Testis (tissue), 3 donors: ENCODE data around the gene HSPH1. TPM values are rescaled to one million over a fixed set of nuclear protein-coding genes. Genes with fewer than 3 reads are reported as not detected.
A peak's percentile ranks its signal among the peaks of the same experiment; 100 is the strongest.

Experiments
- DNase-seq: peaks from one replicate; pipeline ENCODE4 v3.0.0-alpha.2; 2019
- H3K27ac ChIP-seq, 2 donors: fragments of 200-600 bp; sonication (generic); one replicate each; pipeline ENCODE4 v1.5.1; 2019
- H3K27me3 ChIP-seq: fragments of 200-600 bp; sonication (generic); one replicate; pipeline ENCODE4 v1.5.1; 2019
- H3K36me3 ChIP-seq: fragments of 200-600 bp; sonication (generic); one replicate; pipeline ENCODE4 v1.5.1; 2017; ENCODE audit warnings: low read depth; ENCODE audit errors: missing control alignments
- H3K4me1 ChIP-seq: fragments of 200-600 bp; sonication (generic); one replicate; pipeline ENCODE4 v1.5.1; 2019
- H3K4me3 ChIP-seq, 2 donors: fragments of 200-600 bp; sonication (generic); one replicate each; pipeline ENCODE4 v1.5.1; 2017 to 2019
- H3K9me3 ChIP-seq: fragments of 200-600 bp; sonication (generic); one replicate; pipeline ENCODE4 v1.5.1; 2017
- CTCF ChIP-seq, 3 experiments: fragments of 450-650 bp in 2 of 3; fragments of 200-600 bp in 1 of 3; sonication (generic) in 1 of 3; IDR thresholded peaks; one replicate each; pipeline ENCODE4 v1.5.1; 2016 to 2019; ENCODE audit warnings: antibody characterized with exemption in 3 of 3, mild to moderate bottlenecking in 2 of 3, moderate library complexity in 1 of 3
- POLR2A ChIP-seq: fragments of 450-650 bp; IDR thresholded peaks from one replicate; pipeline ENCODE4 v1.6.1; 2017; ENCODE audit warnings: antibody characterized with exemption, mild to moderate bottlenecking, moderate library complexity
- WGBS, 2 donors: methylation state at CpG; one replicate each; pipeline ENCODE4 v1.1.5; 2018; 5-methylcytosine and 5-hydroxymethylcytosine counted together
- intact Hi-C: fragments of 100-400 bp; cut with DNase I; formaldehyde crosslinking; loops from one replicate; pipeline ENCODE4 v1.15.1; 2023; ENCODE audit warnings: low total_unique reads
- polyA plus RNA-seq: library from polyadenylated mRNA; stranded (reverse); fragments of 350-450 nt; fragmentation: Illumina TruSeq; extraction: RNeasy Lipid Tissue Mini Kit (QIAGEN cat#74804); gene quantifications from one replicate; pipeline ENCODE4 v1.2.3, GENCODE V29; 2014; ENCODE audit warnings: low read depth, low replicate concordance; ENCODE audit not compliant: insufficient read depth
- total RNA-seq, 2 donors: library from RNA; depleted of rRNA; stranded (reverse); fragments of >200 nt; gene quantifications; one replicate each; pipeline ENCODE4 v1.2.3, GENCODE V29; 2016

The HSPH1 gene
- total and polyA plus RNA-seq, 3 donors from 2014 or later, result 103 to 116 (median 105) TPM

- H3K9me3 ChIP-seq, result no peaks in the 10 kb centered on the region
- no peaks in the 10 kb centered on the region for H3K36me3 ChIP-seq
- no peak for DNase-seq
- no peak overlapping the region for H3K4me3 ChIP-seq
- intact Hi-C loops, result no loop called here
- H3K4me1 ChIP-seq, result no peaks in the 10 kb centered on the region
- H3K27me3 ChIP-seq, result no peaks in the 10 kb centered on the region
- no peak for TF ChIP-seq CTCF (IDR thresholded peaks at IDR 0.05)
- TF ChIP-seq POLR2A, result no peak
- H3K27ac ChIP-seq, result no peak overlapping the region
- 86 to 89% methylated on average over 9 of the region's 9 CpGs for WGBS, 2 donors
Measured at GRCh38 chr13:31093145-31093885, 68.4 kb downstream of the HSPH1 start.

- Histone ChIP-seq H3K36me3 (no peaks in the 10 kb centered on the region), H3K27ac (no peak overlapping the region), H3K4me3 (no peak overlapping the region), H3K4me1 (no peaks in the 10 kb centered on the region), H3K27me3 (no peaks in the 10 kb centered on the region), H3K9me3 (no peaks in the 10 kb centered on the region)
- intact Hi-C loops, result no loop called here
- WGBS, 2 donors, result 91 to 98% methylated on average over 5 of the region's 5 CpGs
- no peak for DNase-seq
- TF ChIP-seq POLR2A (no peak), CTCF (IDR thresholded peaks at IDR 0.05) (no peak)
Measured at GRCh38 chr13:31092646-31093045, 69.1 kb downstream of the HSPH1 start.

GRCh38 chr13:31090961-31091624 lies 70.6 kb downstream of the HSPH1 start:
- no peaks in the 10 kb centered on the region for H3K27me3 ChIP-seq
- H3K9me3 ChIP-seq, result no peaks in the 10 kb centered on the region
- TF ChIP-seq CTCF (IDR thresholded peaks at IDR 0.05) (no peak), POLR2A (no peak)
- H3K27ac ChIP-seq, result no peak overlapping the region
- no peaks in the 10 kb centered on the region for H3K4me1 ChIP-seq
- intact Hi-C loops, result no loop called here
- H3K4me3 ChIP-seq, result no peak overlapping the region
- no peaks in the 10 kb centered on the region for H3K36me3 ChIP-seq
- peak; percentile 16 for DNase-seq
- WGBS, 2 donors, result 31 to 54% methylated on average over 15 to 16 of the region's 16 CpGs

- H3K36me3 ChIP-seq, result no peaks in the 10 kb centered on the region
- TF ChIP-seq POLR2A (no peak), CTCF (IDR thresholded peaks at IDR 0.05) (no peak)
- no peak overlapping the region for H3K4me3 ChIP-seq
- H3K27me3 ChIP-seq, result no peaks in the 10 kb centered on the region
- no peak overlapping the region for H3K27ac ChIP-seq
- no peak for DNase-seq
- 80 to 84% methylated on average over 3 to 5 of the region's 5 CpGs for WGBS, 2 donors
- H3K9me3 ChIP-seq, result no peaks in the 10 kb centered on the region
- intact Hi-C loops, result no loop called here
- H3K4me1 ChIP-seq, result no peaks in the 10 kb centered on the region
Measured at GRCh38 chr13:31090096-31090495, 71.6 kb downstream of the HSPH1 start.
